Measurements from ENCODE around the gene HSPB1.
"Not testable (repeated sequence)": the region's sequence is repeated elsewhere in the genome, so short reads cannot be mapped to it uniquely, and the experiment has no call there.

HSPB1 gene

GRCh38 chr7:76333511-76334101 lies 31.1 kb downstream of the HSPB1 start:
- no peak for DNase-seq (ENCODE audit: low read depth in 2 of 2)

GRCh38 chr7:76334320-76334967 lies 32.0 kb downstream of the HSPB1 start:
- DNase-seq (ENCODE audit: low read depth in 2 of 2), result no peak

GRCh38 chr7:76335417-76335816 lies 32.9 kb downstream of the HSPB1 start:
- not testable (repeated sequence) for DNase-seq (ENCODE audit: low read depth in 2 of 2)

- DNase-seq (ENCODE audit: low read depth in 2 of 2), result no peak
These were observed 33.6 kb downstream of the HSPB1 start for GRCh38 chr7:76336094-76336493.

- DNase-seq (ENCODE audit: low read depth in 2 of 2), result no peak
These were observed 34.7 kb downstream of the HSPB1 start for GRCh38 chr7:76337147-76337546.

GRCh38 chr7:76338298-76339084 lies 36.0 kb downstream of the HSPB1 start:
- no peak for DNase-seq (ENCODE audit: low read depth in 2 of 2)

- DNase-seq (ENCODE audit: low read depth in 2 of 2), result no peak
These were observed 38.2 kb downstream of the HSPB1 start for GRCh38 chr7:76340617-76341131.

GRCh38 chr7:76342222-76342621 lies 39.7 kb downstream of the HSPB1 start:
- no peak for DNase-seq (ENCODE audit: low read depth in 2 of 2)

- DNase-seq (ENCODE audit: low read depth in 2 of 2), result no peak
These were observed 40.9 kb downstream of the HSPB1 start for GRCh38 chr7:76343294-76343930.

- DNase-seq (ENCODE audit: low read depth in 2 of 2), result no peak
These were observed 41.5 kb downstream of the HSPB1 start for GRCh38 chr7:76343931-76344321.

GRCh38 chr7:76346097-76346496 lies 43.6 kb downstream of the HSPB1 start:
- DNase-seq (ENCODE audit: low read depth in 2 of 2), result no peak

- DNase-seq (ENCODE audit: low read depth in 2 of 2), result no peak
These were observed 44.3 kb downstream of the HSPB1 start for GRCh38 chr7:76346778-76347177.

GRCh38 chr7:76347710-76348109 lies 45.2 kb downstream of the HSPB1 start:
- no peak for DNase-seq (ENCODE audit: low read depth in 2 of 2)

- DNase-seq (ENCODE audit: low read depth in 2 of 2), result no peak
These were observed 46.9 kb downstream of the HSPB1 start for GRCh38 chr7:76349313-76349885.

GRCh38 chr7:76351372-76351771 lies 48.9 kb downstream of the HSPB1 start:
- DNase-seq (ENCODE audit: low read depth in 2 of 2), result no peak

GRCh38 chr7:76352193-76352592 lies 49.7 kb downstream of the HSPB1 start:
- DNase-seq (ENCODE audit: low read depth in 2 of 2), result no peak

- DNase-seq (ENCODE audit: low read depth in 2 of 2), result no peak
These were observed 51.3 kb downstream of the HSPB1 start for GRCh38 chr7:76353744-76354143.

Measured in stimulated activated CD8-positive, alpha-beta memory T cell treated with anti-CD3 and anti-CD28 coated beads, Interleukin-7, amount 100 ng/mL, for 1 hour (primary cell).